ENCODE results near the gene GLIS2. TPM values are rescaled to one million over a fixed set of nuclear protein-coding genes. Genes with fewer than 3 reads are reported as not detected.
A peak's percentile ranks its signal among the peaks of the same experiment; 100 is the strongest.

GLIS2 gene
- polyA plus RNA-seq, 3 donors, result 29.1 to 51.0 (median 46.0) TPM

GRCh38 chr16:4360538-4361021, 44.7 kb downstream of the GLIS2 start:
- DNase-seq (ENCODE audit: extremely low read depth in 1 of 11, low read depth in 9 of 11, low spot score in 4 of 11), result no peak

- no peak for DNase-seq (ENCODE audit: extremely low read depth in 1 of 11, low read depth in 9 of 11, low spot score in 4 of 11)
Measured at GRCh38 chr16:4361033-4361943, 45.4 kb downstream of the GLIS2 start.

- no peak for DNase-seq (ENCODE audit: extremely low read depth in 1 of 11, low read depth in 9 of 11, low spot score in 4 of 11)
Measured at GRCh38 chr16:4361944-4362311, 46.1 kb downstream of the GLIS2 start.

GRCh38 chr16:4362476-4363135, 46.7 kb downstream of the GLIS2 start:
- no peak for DNase-seq (ENCODE audit: extremely low read depth in 1 of 11, low read depth in 9 of 11, low spot score in 4 of 11)

GRCh38 chr16:4364196-4365013, 48.5 kb downstream of the GLIS2 start:
- no peak for DNase-seq (ENCODE audit: extremely low read depth in 1 of 11, low read depth in 9 of 11, low spot score in 4 of 11)

- DNase-seq (ENCODE audit: extremely low read depth in 1 of 11, low read depth in 9 of 11, low spot score in 4 of 11), result no peak
Measured at GRCh38 chr16:4365014-4365406, 49.1 kb downstream of the GLIS2 start.

- no peak for DNase-seq (ENCODE audit: extremely low read depth in 1 of 11, low read depth in 9 of 11, low spot score in 4 of 11)
Measured at GRCh38 chr16:4365615-4366014, 49.7 kb downstream of the GLIS2 start.

GRCh38 chr16:4366016-4366415, 50.1 kb downstream of the GLIS2 start:
- no peak for DNase-seq (ENCODE audit: extremely low read depth in 1 of 11, low read depth in 9 of 11, low spot score in 4 of 11)

- DNase-seq (ENCODE audit: extremely low read depth in 1 of 11, low read depth in 9 of 11, low spot score in 4 of 11), result no peak
Measured at GRCh38 chr16:4367393-4367856, 51.6 kb downstream of the GLIS2 start.

GRCh38 chr16:4369007-4369733, 53.3 kb downstream of the GLIS2 start:
- no peak for DNase-seq (ENCODE audit: extremely low read depth in 1 of 11, low read depth in 9 of 11, low spot score in 4 of 11)

- no peak for DNase-seq (ENCODE audit: extremely low read depth in 1 of 11, low read depth in 9 of 11, low spot score in 4 of 11)
Measured at GRCh38 chr16:4370151-4370550, 54.3 kb downstream of the GLIS2 start.

- peak in 2 of 11 donors; percentile 74 to 75 for DNase-seq (ENCODE audit: extremely low read depth in 1 of 11, low read depth in 9 of 11, low spot score in 4 of 11)
Measured at GRCh38 chr16:4370570-4371356, 54.9 kb downstream of the GLIS2 start.

GRCh38 chr16:4371357-4372000, 55.6 kb downstream of the GLIS2 start, which contains the start of gene VASN:
VASN (plus strand) TSS chr16:4371848; CDS start chr16:4380878, 9,030 bp downstream.
- DNase-seq (ENCODE audit: extremely low read depth in 1 of 11, low read depth in 9 of 11, low spot score in 4 of 11), result peak in 4 of 11 donors; percentile 75 to 80 (median 78)

- DNase-seq (ENCODE audit: extremely low read depth in 1 of 11, low read depth in 9 of 11, low spot score in 4 of 11), result no peak
Measured at GRCh38 chr16:4372001-4372577, 56.2 kb downstream of the GLIS2 start.

- DNase-seq (ENCODE audit: extremely low read depth in 1 of 11, low read depth in 9 of 11, low spot score in 4 of 11), result no peak
Measured at GRCh38 chr16:4372578-4373355, 56.9 kb downstream of the GLIS2 start.

GRCh38 chr16:4373356-4373908, 57.6 kb downstream of the GLIS2 start:
- DNase-seq (ENCODE audit: extremely low read depth in 1 of 11, low read depth in 9 of 11, low spot score in 4 of 11), result no peak
